ENCODE measurements around the gene WFIKKN2.

- TF ChIP-seq POLR2AphosphoS5 (IDR thresholded peaks at IDR 0.05; ENCODE audit: low read depth, low read length) (no peak), CTCF (IDR thresholded peaks at IDR 0.05) (no peak), NRF1 (IDR thresholded peaks at IDR 0.05; ENCODE audit: low read depth, low read length) (no peak), USF2 (IDR thresholded peaks at IDR 0.05; ENCODE audit: borderline replicate concordance, low read depth, low read length) (no peak), RCOR1 (IDR thresholded peaks at IDR 0.05; ENCODE audit: low read length) (no peak), CHD2 (IDR thresholded peaks at IDR 0.05; ENCODE audit: low read length, partially characterized antibody) (no peak), RXRA (IDR thresholded peaks at IDR 0.05; ENCODE audit: borderline replicate concordance, low read depth) (no peak), IRF3 (IDR thresholded peaks at IDR 0.05; ENCODE audit: low read depth, low read length) (no peak), ZBTB33 (IDR thresholded peaks at IDR 0.05; ENCODE audit: borderline replicate concordance, low read depth) (no peak), EP300 (IDR thresholded peaks at IDR 0.05; ENCODE audit: borderline replicate concordance in 1 of 2, low read depth in 1 of 2, low read length in 1 of 2) (no peak), GABPA (IDR thresholded peaks at IDR 0.05; ENCODE audit: low read depth) (no peak), FOXM1 (IDR thresholded peaks at IDR 0.05; ENCODE audit: low read depth) (no peak), REST (IDR thresholded peaks at IDR 0.05; ENCODE audit: low read depth, low read length) (no peak)
Measured at GRCh38 chr17:50868602-50869001, 33.2 kb downstream of the WFIKKN2 start.
